HFFc6 (cell line): ENCODE results near the gene RNU6-1. TPM values are rescaled to one million over a fixed set of nuclear protein-coding genes. Genes with fewer than 3 reads are reported as not detected.
A peak's percentile ranks its signal among the peaks of the same experiment; 100 is the strongest.

Source experiments
- DNase-seq: peaks from one replicate; pipeline ENCODE4 v3.0.0-alpha.2; 2018
- H3K27ac Mint-ChIP-seq: 2 replicates; pipeline ENCODE4 v1.8.0; 2020; ENCODE audit warnings: mild to moderate bottlenecking, mixed read lengths
- H3K27me3 Mint-ChIP-seq: 2 replicates; pipeline ENCODE4 v1.8.0; 2021; ENCODE audit warnings: mild to moderate bottlenecking, moderate library complexity, mixed read lengths; ENCODE audit not compliant: insufficient read depth
- H3K36me3 Mint-ChIP-seq: 2 replicates; pipeline ENCODE4 v1.8.0; 2021; ENCODE audit warnings: low read depth, mixed read lengths
- H3K4me1 Mint-ChIP-seq: 2 replicates; pipeline ENCODE4 v1.8.0; 2020; ENCODE audit warnings: low read depth, mixed read lengths
- H3K4me3 Mint-ChIP-seq: 2 replicates; pipeline ENCODE4 v1.8.0; 2020; ENCODE audit warnings: mild to moderate bottlenecking, moderate library complexity, mixed read lengths
- H3K9me3 Mint-ChIP-seq: 2 replicates; pipeline ENCODE4 v1.8.0; 2020; ENCODE audit warnings: mild to moderate bottlenecking, mixed read lengths
- total RNA-seq, 6 experiments: library from RNA; stranded (reverse); fragmentation: NEBNext Ultra II Directional; extraction: Animal tissue kit (Norgen Biotek cat#: 25700); gene quantifications; 2 replicates in 1 of 6; 3 replicates in 5 of 6; pipeline ENCODE4 v1.2.3, GENCODE V29; 2021
- TF ChIP-seq, protein P1 (sequence below): fragments of 200-600 bp; sonication (generic); IDR thresholded peaks from 2 replicates; pipeline ENCODE4 v1.5.0; 2021; ENCODE audit warnings: antibody characterized with exemption, mild to moderate bottlenecking

RNU6-1 gene
- total RNA-seq, 6 experiments from 2014 or later, result not detected

DNA sequence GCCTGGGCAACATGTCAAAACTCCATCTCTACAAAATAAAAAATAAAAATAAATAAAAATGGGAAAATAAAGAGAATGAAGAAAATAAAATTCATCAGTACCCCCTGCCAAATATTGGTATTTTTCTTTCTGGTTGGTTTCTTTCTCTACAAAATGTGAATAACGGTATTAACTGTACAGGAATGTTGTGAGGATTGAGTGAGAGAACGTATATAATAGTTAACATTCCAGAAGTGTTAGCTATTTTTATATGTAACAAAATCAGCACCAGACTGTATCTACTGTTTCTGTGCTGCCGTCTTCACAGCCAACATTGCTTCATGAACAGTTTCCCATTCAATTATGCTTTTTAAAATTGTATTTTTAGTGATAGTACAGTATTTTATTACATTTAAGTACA lies 25.5 kb upstream of the RNU6-1 start:
- Mint-ChIP-seq H3K4me3 (no peak overlapping the region), H3K27ac (no peak overlapping the region), H3K4me1 (peaks cover 12% of the 10 kb centered on the region), H3K27me3 (peaks cover 7% of the 10 kb centered on the region), H3K36me3 (peaks cover 10% of the 10 kb centered on the region), H3K9me3 (peaks cover 9% of the 10 kb centered on the region; the same call in 1 of the 2 replicates)
- no peak for DNase-seq
- TF ChIP-seq, protein P1, sequence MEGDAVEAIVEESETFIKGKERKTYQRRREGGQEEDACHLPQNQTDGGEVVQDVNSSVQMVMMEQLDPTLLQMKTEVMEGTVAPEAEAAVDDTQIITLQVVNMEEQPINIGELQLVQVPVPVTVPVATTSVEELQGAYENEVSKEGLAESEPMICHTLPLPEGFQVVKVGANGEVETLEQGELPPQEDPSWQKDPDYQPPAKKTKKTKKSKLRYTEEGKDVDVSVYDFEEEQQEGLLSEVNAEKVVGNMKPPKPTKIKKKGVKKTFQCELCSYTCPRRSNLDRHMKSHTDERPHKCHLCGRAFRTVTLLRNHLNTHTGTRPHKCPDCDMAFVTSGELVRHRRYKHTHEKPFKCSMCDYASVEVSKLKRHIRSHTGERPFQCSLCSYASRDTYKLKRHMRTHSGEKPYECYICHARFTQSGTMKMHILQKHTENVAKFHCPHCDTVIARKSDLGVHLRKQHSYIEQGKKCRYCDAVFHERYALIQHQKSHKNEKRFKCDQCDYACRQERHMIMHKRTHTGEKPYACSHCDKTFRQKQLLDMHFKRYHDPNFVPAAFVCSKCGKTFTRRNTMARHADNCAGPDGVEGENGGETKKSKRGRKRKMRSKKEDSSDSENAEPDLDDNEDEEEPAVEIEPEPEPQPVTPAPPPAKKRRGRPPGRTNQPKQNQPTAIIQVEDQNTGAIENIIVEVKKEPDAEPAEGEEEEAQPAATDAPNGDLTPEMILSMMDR, result no peak

DNA sequence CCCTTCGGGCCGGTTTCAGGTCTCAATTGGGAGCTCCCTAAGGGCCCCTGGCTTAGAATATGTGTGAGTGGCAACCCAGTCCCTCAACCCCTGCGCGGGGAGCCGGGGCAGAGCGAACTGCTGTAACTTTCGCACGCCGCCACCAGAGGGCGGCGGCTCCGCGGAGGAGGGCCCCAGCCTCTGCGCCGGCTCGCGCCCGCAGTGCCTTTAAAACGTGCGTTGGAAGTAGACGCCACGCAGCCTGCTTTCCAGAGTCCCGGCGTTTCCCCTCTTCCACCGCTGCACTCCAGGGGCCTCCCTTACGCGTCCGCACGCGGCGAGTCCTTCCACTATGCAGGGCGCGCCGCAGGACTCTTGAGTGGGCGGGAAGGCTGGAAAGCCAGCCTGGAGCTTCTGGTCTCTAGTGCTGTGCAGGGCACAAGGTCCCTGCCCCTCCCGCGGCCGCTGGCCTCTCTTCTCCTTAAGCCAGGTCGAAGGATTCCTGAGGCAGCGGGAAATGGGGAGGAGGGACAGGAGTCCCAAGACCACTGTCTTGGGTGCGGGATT lies 23.7 kb upstream of the RNU6-1 start:
- H3K9me3 Mint-ChIP-seq, result no peaks in the 10 kb centered on the region
- H3K27me3 Mint-ChIP-seq, result peaks cover 2% of the 10 kb centered on the region
- H3K4me1 Mint-ChIP-seq, result peaks cover 12% of the 10 kb centered on the region
- H3K36me3 Mint-ChIP-seq, result no peaks in the 10 kb centered on the region
- H3K4me3 Mint-ChIP-seq, result peak overlapping the region; percentile 78
- DNase-seq, result peak; percentile 58
- TF ChIP-seq, protein P1, result peak; percentile 96
- H3K27ac Mint-ChIP-seq, result no peak overlapping the region

DNA sequence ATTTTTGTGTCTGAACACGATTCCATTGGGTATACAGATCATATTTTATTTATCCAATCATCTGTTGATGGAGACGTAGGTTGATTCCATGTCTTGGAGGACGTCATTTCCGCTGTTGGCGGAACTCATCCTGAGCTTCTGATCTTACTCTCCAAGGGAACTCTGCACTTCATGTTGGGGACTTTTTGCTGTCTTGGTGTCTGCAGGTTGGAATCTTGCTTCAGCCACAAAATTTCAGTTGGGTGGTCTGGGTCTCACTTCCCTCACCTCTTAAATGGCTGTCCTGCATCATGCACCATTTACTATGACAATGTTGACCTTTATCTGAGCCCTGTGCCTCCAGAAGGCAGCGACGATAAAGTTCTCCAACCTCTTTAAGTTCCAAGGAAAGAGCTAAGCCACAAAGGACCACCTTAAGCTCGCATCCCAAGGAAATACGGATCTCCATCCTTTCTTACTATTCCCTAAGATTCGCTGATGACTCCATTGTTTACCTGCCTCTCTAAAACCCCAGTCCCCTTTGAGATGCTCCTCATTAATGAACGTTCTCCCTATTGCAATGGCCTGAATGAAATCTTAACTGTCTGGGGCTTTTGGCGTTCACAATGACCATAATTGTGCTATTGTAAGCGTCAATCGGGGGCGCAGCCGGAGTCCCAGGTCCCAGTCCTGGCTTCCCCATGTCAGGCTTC lies 23.1 kb upstream of the RNU6-1 start:
- peak overlapping the region; percentile 78 for H3K4me3 Mint-ChIP-seq
- DNase-seq, result no peak
- TF ChIP-seq, protein P1, result no peak
- no peaks in the 10 kb centered on the region for H3K9me3 Mint-ChIP-seq
- H3K36me3 Mint-ChIP-seq, result no peaks in the 10 kb centered on the region
- peaks cover 12% of the 10 kb centered on the region for H3K4me1 Mint-ChIP-seq
- H3K27me3 Mint-ChIP-seq, result peaks cover 2% of the 10 kb centered on the region
- no peak overlapping the region for H3K27ac Mint-ChIP-seq

DNA sequence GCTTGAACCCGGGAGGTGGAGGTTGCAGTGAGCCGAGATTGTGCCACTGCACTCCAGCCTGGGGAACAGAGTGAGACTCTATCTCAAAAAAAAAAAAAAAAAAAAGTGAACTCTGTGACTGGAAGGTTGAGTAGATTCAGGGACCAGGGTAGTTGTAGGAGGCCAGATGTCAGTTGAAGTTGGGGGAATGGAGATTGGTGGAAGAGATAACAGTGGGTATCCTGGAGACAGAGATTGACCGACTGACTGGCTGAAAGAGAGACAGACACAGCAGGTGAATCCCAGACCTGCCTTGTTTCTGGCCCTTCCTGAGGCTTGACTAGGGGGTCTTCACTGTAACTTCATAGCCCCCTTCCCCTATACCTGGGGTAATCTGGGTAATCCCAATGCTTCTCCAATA lies 22.1 kb upstream of the RNU6-1 start:
- H3K9me3 Mint-ChIP-seq, result no peaks in the 10 kb centered on the region
- peaks cover 4% of the 10 kb centered on the region for H3K27me3 Mint-ChIP-seq
- no peak overlapping the region for H3K27ac Mint-ChIP-seq
- H3K4me3 Mint-ChIP-seq, result no peak overlapping the region
- no peak for DNase-seq
- TF ChIP-seq, protein P1, result no peak
- H3K36me3 Mint-ChIP-seq, result no peaks in the 10 kb centered on the region
- H3K4me1 Mint-ChIP-seq, result peaks cover 12% of the 10 kb centered on the region

DNA sequence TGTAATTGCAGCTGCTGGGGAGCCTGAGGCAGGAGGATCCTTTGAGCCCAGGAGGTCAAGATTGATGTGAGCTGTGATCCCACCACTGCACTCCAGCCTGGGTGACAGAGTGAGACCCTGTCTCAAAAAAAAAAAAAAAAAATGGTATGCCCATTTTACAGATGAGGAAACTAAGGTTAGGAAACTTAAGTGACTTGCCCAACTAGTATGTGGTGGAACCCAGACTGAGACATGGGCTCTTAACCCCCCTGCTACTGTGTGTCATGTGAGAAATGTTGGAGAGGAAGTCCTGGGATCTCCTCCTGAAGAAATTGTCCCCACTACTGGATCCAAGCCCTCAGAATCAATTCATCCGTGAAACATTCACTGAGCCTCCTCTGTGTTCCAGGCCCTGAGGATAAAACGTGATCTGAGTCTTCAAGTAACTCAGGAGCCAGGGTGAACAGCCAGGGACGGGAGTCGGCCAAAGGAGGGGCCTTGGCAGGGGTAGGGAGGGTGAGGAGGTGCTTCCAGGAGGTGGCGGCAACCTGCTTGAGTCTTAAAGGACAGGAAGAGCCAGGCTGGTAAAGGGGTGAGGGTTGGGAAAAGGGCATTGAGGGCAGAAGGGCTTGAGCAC lies 19.6 kb upstream of the RNU6-1 start:
- Mint-ChIP-seq H3K4me3 (no peak overlapping the region), H3K27ac (no peak overlapping the region), H3K27me3 (peaks cover 2% of the 10 kb centered on the region; the same call in 1 of the 2 replicates), H3K9me3 (no peaks in the 10 kb centered on the region), H3K36me3 (no peaks in the 10 kb centered on the region), H3K4me1 (peaks cover 7% of the 10 kb centered on the region)
- TF ChIP-seq, protein P1, result no peak
- DNase-seq, result no peak
